GM12872 (cell line): ENCODE data around the gene KNL1.

Source experiments
- CTCF ChIP-seq: IDR thresholded peaks from 3 replicates; pipeline ENCODE4 v1.5.1; 2011; ENCODE audit warnings: low read depth, mild to moderate bottlenecking, low read length, moderate library complexity; ENCODE audit not compliant: insufficient read depth

Gene KNL1

GRCh38 chr15:40593588-40594428, at the start of gene KNL1:
TSS of gene KNL1 (plus strand) at chr15:40594249. CDS start at chr15:40602932, 8,683 bp downstream.
- no peak for TF ChIP-seq CTCF

- TF ChIP-seq CTCF, result peak; percentile 44; the same call in 2 of the 3 replicates
These were observed 48.6 kb upstream of the KNL1 start for GRCh38 chr15:40545457-40545856.

GRCh38 chr15:40548610-40549009, 45.4 kb upstream of the KNL1 start:
- no peak for TF ChIP-seq CTCF

- no peak for TF ChIP-seq CTCF
These were observed 44.2 kb upstream of the KNL1 start for GRCh38 chr15:40549894-40550293.

- TF ChIP-seq CTCF, result no peak
These were observed 43.6 kb upstream of the KNL1 start for GRCh38 chr15:40550341-40551037.

- no peak for TF ChIP-seq CTCF
These were observed 39.9 kb upstream of the KNL1 start for GRCh38 chr15:40554161-40554525.

GRCh38 chr15:40555876-40556275, 38.2 kb upstream of the KNL1 start:
- no peak for TF ChIP-seq CTCF
